Keratinocyte (primary cell): ENCODE data around the gene FRMD7. TPM values are rescaled to one million over a fixed set of nuclear protein-coding genes. Genes with fewer than 3 reads are reported as not detected.

Source experiments
- DNase-seq: peaks from one replicate; pipeline ENCODE4 v3.0.0-alpha.2; 2011; ENCODE audit warnings: low read depth, missing footprints, low spot score
- FAIRE-seq: peaks from 2 replicates; lab custom pipeline; 2011; peaks lifted over from hg19 to GRCh38; lab: Jason Lieb, UNC
- H2AFZ ChIP-seq: 2 replicates; pipeline ENCODE4 v1.6.0; 2012; ENCODE audit warnings: low read length, control low read depth, inconsistent platforms; ENCODE audit not compliant: control insufficient read depth
- H3K27ac ChIP-seq: 2 replicates; pipeline ENCODE4 v1.5.1; 2011; ENCODE audit warnings: low read length; ENCODE audit not compliant: control insufficient read depth, insufficient read depth
- H3K27me3 ChIP-seq: 3 replicates; pipeline ENCODE4 v1.6.0; 2011; ENCODE audit warnings: low read length; ENCODE audit not compliant: control insufficient read depth, insufficient read depth; ENCODE audit errors: extremely low read depth
- H3K36me3 ChIP-seq, 2 experiments: 2 replicates in 1 of 2; 3 replicates in 1 of 2; pipeline ENCODE4 v1.5.1; 2011; ENCODE audit warnings: low read length in 2 of 2, mild to moderate bottlenecking in 1 of 2; ENCODE audit not compliant: control insufficient read depth in 2 of 2, insufficient read depth in 2 of 2; ENCODE audit errors: extremely low read depth in 1 of 2
- H3K4me1 ChIP-seq: 3 replicates; pipeline ENCODE4 v1.5.1; 2011; ENCODE audit warnings: low read length; ENCODE audit not compliant: control insufficient read depth, insufficient read depth; ENCODE audit errors: extremely low read depth
- H3K4me2 ChIP-seq: 3 replicates; pipeline ENCODE4 v1.6.0; 2011; ENCODE audit warnings: low read depth, low read length; ENCODE audit not compliant: control insufficient read depth, insufficient read depth; ENCODE audit errors: extremely low read depth
- H3K4me3 ChIP-seq, 3 experiments: fragments of 200-600 bp in 1 of 3; sonication (generic) in 1 of 3; 2 replicates in 2 of 3; 3 replicates in 1 of 3; pipeline ENCODE4 v1.5.1; 2011 to 2016; ENCODE audit warnings: low read length in 3 of 3, mild to moderate bottlenecking in 3 of 3, control low read depth in 2 of 3, inconsistent platforms in 1 of 3, low read depth in 1 of 3, mixed read lengths in 1 of 3, mixed run types in 1 of 3, moderate library complexity in 1 of 3; ENCODE audit not compliant: control insufficient read depth in 2 of 3, insufficient read depth in 2 of 3; ENCODE audit errors: extremely low read depth in 1 of 3
- H3K79me2 ChIP-seq: 2 replicates; pipeline ENCODE4 v1.6.0; 2012; ENCODE audit warnings: low read length; ENCODE audit not compliant: control insufficient read depth, insufficient read depth
- H3K9ac ChIP-seq: 3 replicates; pipeline ENCODE4 v1.6.0; 2011; ENCODE audit warnings: low read length; ENCODE audit not compliant: control insufficient read depth, insufficient read depth; ENCODE audit errors: extremely low read depth
- H3K9me1 ChIP-seq: 3 replicates; pipeline ENCODE4 v1.6.0; 2011; ENCODE audit warnings: low read length; ENCODE audit not compliant: control insufficient read depth, insufficient read depth; ENCODE audit errors: extremely low read depth
- H3K9me3 ChIP-seq: 2 replicates; pipeline ENCODE4 v1.5.1; 2012; ENCODE audit warnings: low read depth, low read length; ENCODE audit not compliant: control insufficient read depth
- H4K20me1 ChIP-seq: 3 replicates; pipeline ENCODE4 v1.6.0; 2011; ENCODE audit warnings: low read length; ENCODE audit not compliant: control insufficient read depth, insufficient read depth; ENCODE audit errors: extremely low read depth
- EZH2 ChIP-seq: IDR thresholded peaks from one replicate; pipeline ENCODE4 v1.6.1; 2012; ENCODE audit warnings: inconsistent platforms, mild to moderate bottlenecking, low read length, moderate library complexity
- dilution Hi-C: fragments of 300-500 bp; cut with MboI; formaldehyde crosslinking; loops from one replicate; pipeline ENCODE4 v1.7.0; 2020; ENCODE audit warnings: low sequenced_read_pairs; ENCODE audit not compliant: extremely low pct_ligation_motif_present
- polyA plus RNA-seq, 5 experiments: library from polyadenylated mRNA; depleted of rRNA in 3 of 5; stranded (reverse) in 3 of 5; stranded (forward) in 1 of 5; unstranded in 1 of 5; fragments of >200 nt; gene quantifications; 1 replicate in 1 of 5; 2 replicates in 3 of 5; 3 replicates in 1 of 5; pipeline versions ENCODE4 v1.2.1 to v1.2.3, GENCODE V29; 2011 to 2012; ENCODE audit warnings: missing spikeins in 2 of 5, low read depth in 1 of 5, low replicate concordance in 1 of 5
- TF ChIP-seq, protein P1 (sequence below), 3 experiments: IDR thresholded peaks in 1 of 3; conservative IDR thresholded peaks in 1 of 3; optimal IDR thresholded peaks in 1 of 3; 2 replicates in 2 of 3; 3 replicates in 1 of 3; pipeline versions ENCODE3 to v1.5.1; 2011; ENCODE audit warnings: low read length in 3 of 3, mild to moderate bottlenecking in 3 of 3, moderate library complexity in 2 of 3, control low read depth in 1 of 3, inconsistent platforms in 1 of 3; ENCODE audit not compliant: insufficient read depth in 2 of 3; ENCODE audit errors: extremely low read depth in 1 of 3

Gene FRMD7
- polyA plus RNA-seq, 1 donor (not counting 4 experiments of a cell fraction or from before 2014, with no cell fraction given): not detected

DNA sequence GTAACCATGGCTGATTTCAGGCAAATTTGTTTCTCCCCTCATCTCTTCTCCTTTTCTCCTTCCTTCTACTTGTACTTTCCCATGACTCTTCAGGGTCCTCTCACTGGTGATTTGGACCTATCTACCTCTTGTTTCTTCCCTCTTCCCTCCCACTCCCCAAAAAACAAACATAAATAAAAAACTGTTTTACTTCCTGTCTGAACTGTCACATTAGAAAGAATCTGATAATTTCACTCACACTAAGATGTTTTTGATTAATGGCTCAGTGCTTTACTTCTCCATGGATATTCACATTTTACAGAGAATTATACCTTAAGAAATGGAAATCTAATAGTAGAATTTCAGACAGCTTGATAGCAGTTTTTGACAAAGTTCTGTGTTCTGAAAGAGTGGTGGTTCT lies 97.6 kb downstream of the FRMD7 start:
- H3K27me3 ChIP-seq: no peaks in the 10 kb centered on the region
- no peaks in the 10 kb centered on the region for H4K20me1 ChIP-seq
- no peak for TF ChIP-seq EZH2
- TF ChIP-seq, protein P1, sequence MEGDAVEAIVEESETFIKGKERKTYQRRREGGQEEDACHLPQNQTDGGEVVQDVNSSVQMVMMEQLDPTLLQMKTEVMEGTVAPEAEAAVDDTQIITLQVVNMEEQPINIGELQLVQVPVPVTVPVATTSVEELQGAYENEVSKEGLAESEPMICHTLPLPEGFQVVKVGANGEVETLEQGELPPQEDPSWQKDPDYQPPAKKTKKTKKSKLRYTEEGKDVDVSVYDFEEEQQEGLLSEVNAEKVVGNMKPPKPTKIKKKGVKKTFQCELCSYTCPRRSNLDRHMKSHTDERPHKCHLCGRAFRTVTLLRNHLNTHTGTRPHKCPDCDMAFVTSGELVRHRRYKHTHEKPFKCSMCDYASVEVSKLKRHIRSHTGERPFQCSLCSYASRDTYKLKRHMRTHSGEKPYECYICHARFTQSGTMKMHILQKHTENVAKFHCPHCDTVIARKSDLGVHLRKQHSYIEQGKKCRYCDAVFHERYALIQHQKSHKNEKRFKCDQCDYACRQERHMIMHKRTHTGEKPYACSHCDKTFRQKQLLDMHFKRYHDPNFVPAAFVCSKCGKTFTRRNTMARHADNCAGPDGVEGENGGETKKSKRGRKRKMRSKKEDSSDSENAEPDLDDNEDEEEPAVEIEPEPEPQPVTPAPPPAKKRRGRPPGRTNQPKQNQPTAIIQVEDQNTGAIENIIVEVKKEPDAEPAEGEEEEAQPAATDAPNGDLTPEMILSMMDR (optimal IDR thresholded peaks at IDR 0.05 in 1 of 3, IDR thresholded peaks at IDR 0.05 in 1 of 3, conservative IDR thresholded peaks at IDR 0.05 in 1 of 3; ENCODE audit: extremely low read depth in 1 of 3, insufficient read depth in 2 of 3, low read length in 3 of 3): no peak
- H3K4me2 ChIP-seq: no peak overlapping the region
- H3K79me2 ChIP-seq: peaks cover 38% of the 10 kb centered on the region
- H3K36me3 ChIP-seq: no peaks in the 10 kb centered on the region
- no peaks in the 10 kb centered on the region for H3K9me1 ChIP-seq
- H3K4me3 ChIP-seq: no peak overlapping the region
- dilution Hi-C loops: no loop called here
- no peak for FAIRE-seq
- H2AFZ ChIP-seq: no peak overlapping the region
- no peak for DNase-seq
- no peaks in the 10 kb centered on the region for H3K4me1 ChIP-seq
- no peaks in the 10 kb centered on the region for H3K9me3 ChIP-seq
- H3K27ac ChIP-seq: no peak overlapping the region
- no peak overlapping the region for H3K9ac ChIP-seq

Other genes starting within 250 kb of the FRMD7 start
- gene STK26, start 104.7 kb downstream of the FRMD7 start, polyA plus RNA-seq: 18.8 to 32.3 TPM (median 20.1 TPM) in 3 replicates
- 11.3 to 15.1 TPM (median 13.5 TPM) in 3 replicates for gene RAP2C, start 91.4 kb upstream of the FRMD7 start, polyA plus RNA-seq